Activated CD4-positive, alpha-beta T cell treated with anti-CD3 and anti-CD28 coated beads, Interleukin-2, amount 50 U/mL, for 48 hours (primary cell): ENCODE measurements around the gene ARHGEF11.

ENCODE experiments used
- DNase-seq, 2 experiments: peaks; one replicate each; pipeline ENCODE4 v3.0.0-alpha.2; 2020

The ARHGEF11 gene

DNA sequence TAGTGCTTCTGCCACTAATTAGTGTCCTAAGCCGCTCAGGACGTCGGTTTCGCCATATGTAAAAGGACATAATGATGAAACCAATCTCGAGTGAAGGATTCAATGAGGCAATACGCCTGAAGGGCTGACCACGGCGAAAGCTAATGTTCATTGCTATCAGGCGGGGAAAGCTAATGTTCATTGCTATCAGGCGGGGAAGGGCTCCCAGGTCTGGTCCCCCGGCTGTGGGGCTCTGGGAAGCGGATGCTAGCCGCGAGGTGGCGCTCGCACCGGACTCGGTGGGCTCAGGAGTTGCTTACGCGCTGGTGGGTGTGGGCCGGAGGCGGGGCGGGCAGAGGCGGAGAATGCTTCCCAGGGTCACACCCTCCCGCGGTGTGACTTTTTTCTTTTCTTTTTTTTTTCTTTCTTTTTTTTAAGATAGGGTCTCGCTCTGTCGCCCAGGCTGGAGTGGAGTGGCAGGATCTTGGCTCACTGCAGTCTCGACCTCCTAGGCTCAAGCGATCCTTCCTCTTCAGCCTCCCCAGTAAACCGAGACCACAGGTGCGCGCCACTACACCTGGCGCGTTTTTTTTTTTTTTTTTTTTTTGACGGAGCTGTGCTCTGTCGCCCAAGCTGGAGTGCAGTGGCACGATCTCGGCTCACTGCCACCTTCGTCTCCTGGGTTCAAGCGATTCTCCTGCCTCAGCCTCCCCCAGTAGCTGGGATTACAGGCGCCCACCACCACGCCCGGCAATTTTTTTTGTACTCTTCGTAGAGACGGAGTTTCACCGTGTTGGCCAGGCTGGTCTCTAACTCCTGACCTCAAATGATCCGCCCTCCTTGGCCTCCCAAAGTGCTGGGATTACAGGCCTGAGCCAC is 153.1 kb downstream of the ARHGEF11 start:
- DNase-seq = peak; percentile 90 to 93

DNA sequence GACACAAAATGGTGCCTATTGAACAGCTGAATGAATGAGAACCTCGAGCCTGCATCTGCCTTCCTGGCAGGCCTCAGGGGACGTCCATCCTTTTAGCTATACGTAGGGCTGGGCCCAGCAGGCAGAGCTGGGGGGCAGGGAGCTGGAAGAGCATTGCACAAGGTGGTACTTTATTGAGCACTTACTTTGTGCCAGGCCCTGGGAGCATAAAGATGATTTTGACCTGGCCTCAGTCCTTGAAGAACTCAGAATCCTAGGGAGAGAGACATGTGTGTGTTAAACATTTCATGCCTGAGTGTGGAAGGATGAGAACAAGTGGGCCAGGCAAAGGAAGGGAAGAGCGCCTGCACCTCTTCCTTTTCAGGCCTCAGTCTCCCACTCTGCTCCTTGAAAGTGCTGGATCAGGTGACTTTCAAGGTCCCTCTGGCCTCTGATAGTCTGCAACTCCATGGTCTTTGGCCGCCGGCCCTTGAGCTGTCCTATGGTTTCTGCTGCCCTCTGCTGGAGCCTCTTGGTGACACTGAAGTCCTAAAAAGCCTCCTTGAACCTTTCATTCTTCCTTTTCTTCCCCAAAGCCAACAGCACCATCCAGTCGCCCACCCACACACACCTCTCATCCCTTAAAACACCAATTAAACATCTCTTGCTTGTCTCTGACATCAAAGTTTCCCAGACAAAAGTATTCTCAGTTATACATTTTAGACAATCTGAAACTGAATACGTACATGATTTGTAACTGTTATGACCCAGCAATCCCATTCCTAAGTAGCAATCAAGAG is 155.6 kb downstream of the ARHGEF11 start:
- DNase-seq = peak; percentile 73 to 79

DNA sequence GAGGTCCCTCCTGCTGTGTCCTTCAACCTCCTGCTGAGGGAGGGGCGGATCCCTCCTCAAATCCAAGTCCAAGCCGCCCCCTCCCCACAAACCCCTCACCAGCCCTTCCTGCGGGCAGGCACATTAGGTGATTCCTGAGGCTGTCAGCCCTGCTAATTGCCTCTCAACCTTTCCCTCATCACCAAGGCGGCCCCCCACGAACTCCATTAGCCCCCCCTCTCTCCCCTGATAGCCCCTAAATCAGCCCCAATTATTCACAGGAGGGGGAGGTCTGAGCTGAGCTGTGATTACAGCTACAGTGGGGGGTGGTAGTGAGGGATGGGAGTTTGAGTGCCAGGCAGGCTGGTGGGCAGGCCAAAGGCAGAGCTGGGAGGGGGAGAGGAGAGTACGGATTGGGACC is 157.8 kb downstream of the ARHGEF11 start:
- no peak for DNase-seq

GRCh38 chr1:156887317-156887716 is 158.2 kb downstream of the ARHGEF11 start:
- no peak for DNase-seq

DNA sequence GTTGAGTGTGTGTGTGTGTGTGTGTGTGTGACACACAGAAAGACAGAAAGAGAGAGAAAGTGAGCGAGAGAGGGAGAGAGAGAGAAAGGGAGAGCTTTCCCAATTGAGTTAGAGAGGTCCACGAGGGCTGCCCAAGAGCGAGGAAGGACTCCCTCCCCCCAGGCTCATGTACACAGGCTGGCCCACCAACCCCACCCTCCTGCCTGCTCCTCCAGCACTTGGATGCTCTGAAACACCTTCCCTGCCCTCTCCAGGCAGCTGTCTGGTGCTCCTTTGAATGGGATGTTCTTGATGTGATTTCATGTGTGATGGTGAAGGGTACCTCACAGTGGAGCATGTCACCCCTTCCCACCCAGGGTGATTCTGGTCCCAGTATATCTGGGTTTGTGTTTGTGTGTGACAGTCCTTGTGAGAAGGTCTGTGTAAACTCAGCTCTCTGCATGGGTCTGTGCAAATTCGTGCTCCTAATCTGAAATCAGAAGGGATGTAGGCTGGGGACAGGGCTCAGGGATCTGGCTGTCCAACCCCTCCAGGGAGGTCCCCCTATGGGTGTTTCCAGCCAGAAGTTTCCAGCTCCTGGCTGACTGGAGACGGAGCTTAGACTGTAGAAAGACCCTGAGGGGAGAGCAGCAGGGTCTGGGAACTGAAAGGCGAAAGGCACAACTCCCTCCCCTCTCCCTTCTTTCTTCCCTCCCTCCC is 158.8 kb downstream of the ARHGEF11 start:
- DNase-seq = no peak

- no peak for DNase-seq
Observed at GRCh38 chr1:156885880-156886355, 159.6 kb downstream of the ARHGEF11 start.

- no peak for DNase-seq
Observed at GRCh38 chr1:156885314-156885713, 160.2 kb downstream of the ARHGEF11 start.
